HG03342 (cell line): Measurements from ENCODE around the gene GNB2.
"Not testable (repeated sequence)": the region's sequence is repeated elsewhere in the genome, so short reads cannot be mapped to it uniquely, and the experiment has no call there.

Source experiments
- ATAC-seq: cut with Tn5 transposase; IDR thresholded peaks from one replicate; pipeline ENCODE4 v1.9.1; 2021; ENCODE audit warnings: mild to moderate bottlenecking, moderate library complexity; ENCODE audit not compliant: unreplicated experiment

Gene GNB2

DNA sequence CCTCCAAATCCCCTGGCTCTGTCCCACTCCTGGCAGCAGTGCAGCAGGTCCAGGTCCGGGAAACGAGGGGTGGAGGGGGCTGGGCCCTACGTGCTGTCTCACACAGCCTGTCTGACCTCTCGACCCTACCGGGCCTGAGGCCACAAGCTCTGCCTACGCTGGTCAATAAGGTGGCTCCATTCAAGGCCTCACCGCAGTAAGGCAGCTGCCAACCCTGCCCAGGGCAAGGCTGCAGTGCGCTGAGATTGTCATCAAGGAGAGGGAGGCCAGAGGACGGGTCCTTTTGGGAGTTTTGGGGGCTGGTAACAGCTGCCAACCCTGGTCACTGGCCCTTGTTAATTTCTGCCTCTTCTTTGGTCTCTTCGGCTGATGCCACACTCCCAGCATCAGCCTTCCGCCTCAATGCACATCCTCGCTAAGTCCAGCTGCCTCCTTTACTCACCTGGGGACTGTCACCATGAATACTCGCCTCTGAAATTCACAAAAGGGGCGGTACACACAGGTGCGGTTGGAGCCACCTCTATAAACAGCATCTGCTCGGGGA is 50.3 kb downstream of the GNB2 start:
- no peak for ATAC-seq

DNA sequence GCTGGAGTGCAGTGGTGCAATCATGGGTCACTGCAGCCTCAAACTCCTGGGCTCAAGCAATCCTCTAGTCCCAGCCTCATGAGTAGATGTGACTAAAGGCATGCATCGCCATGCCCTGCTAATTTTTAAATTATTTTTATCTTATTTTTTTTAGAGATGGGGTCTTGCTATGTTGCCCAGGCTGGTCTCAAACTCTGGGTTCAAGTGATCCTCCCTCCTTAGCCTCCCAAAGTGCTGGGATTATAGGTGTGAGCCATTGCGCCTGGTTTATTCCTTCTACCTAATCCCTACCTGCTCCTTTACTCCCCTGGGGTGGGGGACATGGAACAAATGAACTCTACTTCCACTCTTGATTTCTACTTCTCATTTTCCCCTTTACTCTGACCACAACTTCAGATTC is 50.8 kb downstream of the GNB2 start:
- not testable (repeated sequence) for ATAC-seq

DNA sequence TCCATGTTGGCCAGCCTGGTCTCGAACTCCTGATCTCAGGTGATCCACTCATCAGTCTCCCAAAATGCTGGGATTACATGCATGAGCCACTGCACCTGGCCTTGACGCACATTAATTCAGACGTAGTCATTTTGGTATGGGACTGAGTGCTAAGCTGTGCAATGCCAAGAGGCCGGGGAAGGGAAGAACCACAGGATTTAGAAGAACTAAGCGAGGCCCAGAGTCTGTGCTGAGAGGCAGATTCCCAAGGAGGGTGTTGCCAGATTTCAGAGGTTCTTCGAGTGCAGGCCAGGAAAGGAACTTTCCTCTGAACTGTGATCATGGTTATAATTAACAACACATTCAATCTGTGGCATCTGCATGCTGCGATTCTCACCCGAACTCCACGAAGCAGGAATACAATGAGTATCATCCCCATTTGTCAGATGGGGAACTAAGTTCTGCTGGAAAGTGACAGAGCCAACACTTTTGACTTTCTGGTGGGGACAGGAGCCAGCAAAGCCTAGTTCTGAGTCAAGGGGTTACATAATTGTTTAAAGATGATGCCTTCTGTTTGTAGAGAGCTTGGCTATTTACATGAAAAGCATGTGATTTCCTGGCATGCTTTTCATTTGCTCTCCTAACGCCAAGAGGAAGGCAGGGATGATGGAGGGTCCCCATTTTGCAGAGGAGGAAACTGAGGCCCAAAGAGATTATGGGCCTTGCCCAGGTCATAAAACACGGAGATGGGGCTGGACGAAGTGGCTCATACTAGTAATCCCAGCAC is 53.6 kb downstream of the GNB2 start:
- ATAC-seq: no peak

DNA sequence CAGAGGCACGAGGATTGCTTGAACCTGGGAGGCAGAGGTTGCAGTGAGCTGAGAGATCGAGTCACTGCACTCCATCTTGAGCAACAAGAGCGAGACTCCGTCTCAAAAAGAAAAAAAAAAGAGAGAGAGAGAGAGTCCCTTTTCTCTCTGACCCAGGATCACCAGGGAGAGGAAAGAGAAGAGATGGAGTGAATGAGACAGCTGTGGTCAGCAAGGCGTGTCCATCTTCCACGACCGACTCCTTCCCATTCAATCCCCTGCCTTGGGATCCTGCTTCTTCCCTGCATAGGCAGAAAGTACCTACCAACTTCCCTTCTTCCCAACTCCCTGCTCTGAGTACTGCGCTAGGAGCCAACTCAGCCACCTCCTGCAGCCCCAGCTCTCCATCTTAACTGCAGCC is 54.7 kb downstream of the GNB2 start:
- no peak for ATAC-seq
